ENCODE results near the gene SPOCK2. TPM values are rescaled to one million over a fixed set of nuclear protein-coding genes. Genes with fewer than 3 reads are reported as not detected.

The SPOCK2 gene
- total RNA-seq, 1 experiment from 2014 or later = 0.33 TPM

GRCh38 chr10:72050873-72051272 lies 37.5 kb downstream of the SPOCK2 start:
- CTCF ChIA-PET = no interaction called here
- H3K4me1 ChIP-seq (ENCODE audit: insufficient read depth, low read length) = no peaks in the 10 kb centered on the region; the same call in 1 of the 2 replicates
- POLR2A ChIA-PET (ENCODE audit: unreplicated experiment) = no interaction called here
- no peaks in the 10 kb centered on the region for H3K79me2 ChIP-seq (ENCODE audit: low read length)
- H3K27me3 ChIP-seq (ENCODE audit: low read length) = no peaks in the 10 kb centered on the region
- no peak overlapping the region for H3K4me2 ChIP-seq (ENCODE audit: low read length)
- no peak overlapping the region for H3K4me3 ChIP-seq (ENCODE audit: low read length)
- BruUV-seq (replicated peaks) = no TSS peak
- no peaks in the 10 kb centered on the region for H3F3A ChIP-seq (ENCODE audit: low read length, unreplicated experiment)
- no peaks in the 10 kb centered on the region for H4K20me1 ChIP-seq (ENCODE audit: low read length)
- H3K9ac ChIP-seq (ENCODE audit: low read length) = no peak overlapping the region
- no peaks in the 10 kb centered on the region for H3K9me2 ChIP-seq (replicated peaks; ENCODE audit: low read length)
- H3K9me3 ChIP-seq (ENCODE audit: low read length) = no peaks in the 10 kb centered on the region
- no peak for DNase-seq
- H3K36me3 ChIP-seq (ENCODE audit: low read depth, low read length) = no peaks in the 10 kb centered on the region; the same call in 1 of the 2 replicates
- no peak for ATAC-seq
- no peak for TF ChIP-seq EZH2 (IDR thresholded peaks at IDR 0.05; ENCODE audit: low read length, unreplicated experiment)
- TF ChIP-seq CTCF (conservative IDR thresholded peaks at IDR 0.05; ENCODE audit: low read depth, low read length) = no peak
- no peak for TF ChIP-seq EZH2phosphoT487 (IDR thresholded peaks at IDR 0.05; ENCODE audit: borderline replicate concordance, low read length)
- intact Hi-C loops (cut with micrococcal nuclease) = no loop called here
- H3K27ac ChIP-seq (ENCODE audit: low read length) = no peak overlapping the region
- no peak overlapping the region for H2AFZ ChIP-seq (ENCODE audit: low read length)

- CTCF ChIA-PET = no interaction called here
- no peak overlapping the region for H3K4me3 ChIP-seq (ENCODE audit: low read length)
- H3F3A ChIP-seq (ENCODE audit: low read length, unreplicated experiment) = no peaks in the 10 kb centered on the region
- no peaks in the 10 kb centered on the region; the same call in 1 of the 2 replicates for H3K4me1 ChIP-seq (ENCODE audit: insufficient read depth, low read length)
- intact Hi-C loops (cut with micrococcal nuclease) = loop anchor here (2.0 to 5.0 kb wide), 2 partner anchors 133 to 173 kb away; no protein-coding TSS in a partner anchor
- ATAC-seq (no peak), DNase-seq (no peak)
- H3K79me2 ChIP-seq (ENCODE audit: low read length) = no peaks in the 10 kb centered on the region
- no TSS peak for BruUV-seq (replicated peaks)
- no peak for TF ChIP-seq EZH2 (IDR thresholded peaks at IDR 0.05; ENCODE audit: low read length, unreplicated experiment)
- no peak for TF ChIP-seq CTCF (conservative IDR thresholded peaks at IDR 0.05; ENCODE audit: low read depth, low read length)
- no peak for TF ChIP-seq EZH2phosphoT487 (IDR thresholded peaks at IDR 0.05; ENCODE audit: borderline replicate concordance, low read length)
- H3K27me3 ChIP-seq (ENCODE audit: low read length) = no peaks in the 10 kb centered on the region
- H3K4me2 ChIP-seq (ENCODE audit: low read length) = no peak overlapping the region
- H2AFZ ChIP-seq (ENCODE audit: low read length) = no peak overlapping the region
- H3K36me3 ChIP-seq (ENCODE audit: low read depth, low read length) = no peaks in the 10 kb centered on the region; the same call in 1 of the 2 replicates
- no peaks in the 10 kb centered on the region for H3K9me2 ChIP-seq (replicated peaks; ENCODE audit: low read length)
- H3K27ac ChIP-seq (ENCODE audit: low read length) = no peak overlapping the region
- no peak overlapping the region for H3K9ac ChIP-seq (ENCODE audit: low read length)
- no peaks in the 10 kb centered on the region for H4K20me1 ChIP-seq (ENCODE audit: low read length)
- POLR2A ChIA-PET (ENCODE audit: unreplicated experiment) = no interaction called here
- no peaks in the 10 kb centered on the region for H3K9me3 ChIP-seq (ENCODE audit: low read length)
Measured at GRCh38 chr10:72049969-72050781, 38.2 kb downstream of the SPOCK2 start.

- H3K9ac ChIP-seq (ENCODE audit: low read length) = no peak overlapping the region
- ATAC-seq = no peak
- H3K4me3 ChIP-seq (ENCODE audit: low read length) = no peak overlapping the region
- no peaks in the 10 kb centered on the region for H3F3A ChIP-seq (ENCODE audit: low read length, unreplicated experiment)
- H3K79me2 ChIP-seq (ENCODE audit: low read length) = no peaks in the 10 kb centered on the region
- ChIA-PET POLR2A (ENCODE audit: unreplicated experiment) (no interaction called here), CTCF (interaction anchor here (0.9 to 1.2 kb wide), 2 partner anchors 81 to 122 kb away, joined by 4 to 8 read pairs; no protein-coding TSS in a partner anchor)
- H3K9me3 ChIP-seq (ENCODE audit: low read length) = no peaks in the 10 kb centered on the region
- TF ChIP-seq CTCF (conservative IDR thresholded peaks at IDR 0.05; ENCODE audit: low read depth, low read length) = no peak
- TF ChIP-seq EZH2 (IDR thresholded peaks at IDR 0.05; ENCODE audit: low read length, unreplicated experiment) = no peak
- TF ChIP-seq EZH2phosphoT487 (IDR thresholded peaks at IDR 0.05; ENCODE audit: borderline replicate concordance, low read length) = no peak
- no peak for DNase-seq
- H3K4me2 ChIP-seq (ENCODE audit: low read length) = no peak overlapping the region
- no peaks in the 10 kb centered on the region for H3K27me3 ChIP-seq (ENCODE audit: low read length)
- no peaks in the 10 kb centered on the region for H3K9me2 ChIP-seq (replicated peaks; ENCODE audit: low read length)
- BruUV-seq (replicated peaks) = no TSS peak
- no peaks in the 10 kb centered on the region; the same call in 1 of the 2 replicates for H3K4me1 ChIP-seq (ENCODE audit: insufficient read depth, low read length)
- intact Hi-C loops (cut with micrococcal nuclease) = loop anchor here (2.0 to 5.0 kb wide), 2 partner anchors 132 to 173 kb away; no protein-coding TSS in a partner anchor
- no peak overlapping the region for H2AFZ ChIP-seq (ENCODE audit: low read length)
- no peaks in the 10 kb centered on the region for H4K20me1 ChIP-seq (ENCODE audit: low read length)
- H3K36me3 ChIP-seq (ENCODE audit: low read depth, low read length) = no peaks in the 10 kb centered on the region; the same call in 1 of the 2 replicates
- H3K27ac ChIP-seq (ENCODE audit: low read length) = no peak overlapping the region
Measured at GRCh38 chr10:72049472-72049871, 38.9 kb downstream of the SPOCK2 start.
